HG02798 (cell line): ENCODE measurements around the gene TYW3.

ENCODE experiments used
- ATAC-seq: cut with Tn5 transposase; IDR thresholded peaks from one replicate; pipeline ENCODE4 v1.9.1; 2021; ENCODE audit warnings: mild to moderate bottlenecking; ENCODE audit not compliant: unreplicated experiment, poor library complexity

TYW3 gene

GRCh38 chr1:74779750-74780149, 46.8 kb downstream of the TYW3 start:
- ATAC-seq: no peak

- no peak for ATAC-seq
Measured at GRCh38 chr1:74780594-74780993, 47.6 kb downstream of the TYW3 start.

DNA sequence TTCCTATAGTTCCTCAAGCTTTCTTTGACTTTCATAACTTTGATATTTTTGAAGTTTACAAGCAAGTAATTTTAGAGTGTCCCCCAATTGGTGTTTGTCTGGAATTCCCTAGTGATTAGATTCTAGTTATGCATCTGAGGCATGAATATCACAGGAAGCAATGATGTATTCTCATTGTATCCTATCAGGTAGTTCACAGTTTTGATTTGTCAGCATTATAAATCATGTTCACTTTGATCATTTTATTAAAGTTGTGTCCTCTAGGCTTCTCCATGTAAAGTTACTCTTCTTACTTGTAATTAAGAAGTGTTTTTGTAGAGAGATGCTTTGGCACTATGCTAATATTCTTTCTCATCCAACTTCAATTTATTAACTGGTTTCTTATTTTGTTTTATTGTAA, 53.0 kb downstream of the TYW3 start:
- ATAC-seq: no peak

DNA sequence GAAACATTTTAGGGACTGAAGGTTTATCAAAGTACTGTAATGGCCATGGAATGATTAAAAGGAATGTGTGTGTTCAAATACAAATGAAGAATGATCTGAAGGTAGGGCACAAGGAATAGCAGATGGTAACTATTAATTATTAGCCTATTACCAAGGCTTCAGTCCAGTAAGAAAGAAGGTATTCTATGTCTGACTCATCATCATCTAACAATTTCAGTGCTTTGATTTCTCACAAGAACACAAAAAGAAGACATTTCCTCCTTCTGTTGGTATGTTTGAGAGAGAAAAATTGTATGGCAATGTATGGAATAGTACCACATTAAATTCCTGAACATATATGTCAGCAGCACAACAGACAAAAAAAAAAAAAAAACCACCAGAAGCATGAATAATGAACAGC, 57.5 kb downstream of the TYW3 start:
- ATAC-seq: no peak

DNA sequence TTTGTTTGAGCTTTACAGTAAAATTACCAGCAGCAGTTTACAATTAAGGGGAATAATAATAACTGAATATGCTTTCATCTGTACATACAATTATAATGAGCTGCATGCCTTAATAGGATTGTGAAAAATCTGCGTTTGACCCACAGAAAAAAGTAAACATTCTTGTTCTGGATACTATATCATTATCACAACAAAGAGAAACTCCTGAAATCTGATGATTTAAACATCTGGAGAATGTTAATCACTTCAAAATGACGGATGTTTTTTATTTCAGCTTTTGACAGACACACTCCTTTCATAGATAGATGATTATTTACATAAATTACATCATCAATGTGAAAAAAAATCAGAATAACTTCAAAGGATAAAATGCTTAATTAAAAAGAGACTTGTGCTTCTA, 58.5 kb downstream of the TYW3 start:
- no peak for ATAC-seq

GRCh38 chr1:74799119-74799657, 66.2 kb downstream of the TYW3 start:
- no peak for ATAC-seq

DNA sequence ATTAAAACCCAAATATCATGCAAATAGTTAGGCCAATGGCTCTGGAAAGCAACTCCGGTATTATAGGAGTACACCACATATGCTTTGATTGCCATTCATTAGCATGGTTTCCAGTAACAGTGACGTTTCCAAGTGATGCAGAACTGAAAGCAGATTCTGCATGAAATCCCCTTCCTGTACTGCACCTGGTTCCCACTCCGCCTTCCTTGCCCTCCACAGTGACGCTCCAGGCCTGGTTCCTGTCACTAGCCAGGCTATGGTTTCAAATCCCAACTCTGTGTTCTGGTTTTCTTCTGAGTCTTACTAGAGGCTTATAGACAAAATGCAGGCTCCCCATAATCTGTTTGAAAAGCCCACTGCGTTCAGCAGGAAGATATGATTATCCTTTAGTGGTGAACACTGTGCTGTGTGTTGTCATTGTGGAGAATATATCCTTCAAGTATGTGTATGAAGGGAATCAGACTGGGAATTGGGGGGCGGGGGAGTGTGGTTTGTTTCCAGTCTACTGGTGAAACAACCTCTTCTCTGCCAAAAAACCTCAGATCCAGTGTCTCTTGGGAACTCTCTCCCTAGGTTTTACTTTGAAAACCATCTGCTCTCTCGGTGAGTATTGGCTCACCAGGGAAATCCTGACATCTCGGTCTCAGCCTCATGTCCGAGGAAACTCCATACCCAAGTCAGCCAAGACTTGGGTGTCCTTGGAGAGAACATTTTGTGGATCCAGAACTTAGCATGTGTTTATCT, 78.7 kb downstream of the TYW3 start:
- peak; percentile 69 for ATAC-seq

GRCh38 chr1:74812180-74812541, 79.2 kb downstream of the TYW3 start:
- ATAC-seq: peak; percentile 94
